Naive thymus-derived CD8-positive, alpha-beta T cell (primary cell): ENCODE data around the gene FIBCD1. TPM values are rescaled to one million over a fixed set of nuclear protein-coding genes. Genes with fewer than 3 reads are reported as not detected.
"Not testable (repeated sequence)": the region's sequence is repeated elsewhere in the genome, so short reads cannot be mapped to it uniquely, and the experiment has no call there.

Experiments
- ATAC-seq, 2 donors: fragments of 150-1000 bp; cut with Tn5 transposase in 1 of 2; sonication (Bioruptor Pico), chemical (Tn5 transposase) in 1 of 2; 1 replicate in 1 of 2; 2 replicates in 1 of 2; pipeline ENCODE4 v1.10.0; 2021; ENCODE audit warnings: mild to moderate bottlenecking in 2 of 2, moderate library complexity in 2 of 2
- POLR2A ChIA-PET: fragments of 350-600 bp; sonication (Branson Sonifier 250); formaldehyde crosslinking; loops from one replicate; lab custom pipeline; 2021; ENCODE audit warnings: antibody characterized with exemption; lab: Charles Lee
- DNase-seq, 10 donors: peaks; one replicate each; pipeline versions ENCODE4 v3.0.0 to v3.0.0-alpha.2; 2020 to 2022
- H3K27ac Mint-ChIP-seq, 10 donors: one replicate each; pipeline ENCODE4 v1.8.0; 2020 to 2022; ENCODE audit warnings: mild to moderate bottlenecking in 10 of 10, mixed read lengths in 10 of 10, moderate library complexity in 4 of 10, inconsistent platforms in 1 of 10
- H3K27me3 Mint-ChIP-seq, 5 donors: one replicate each; pipeline ENCODE4 v1.8.0; 2021 to 2022; ENCODE audit warnings: mixed read lengths in 5 of 5
- H3K36me3 Mint-ChIP-seq, 3 donors: one replicate each; pipeline ENCODE4 v1.8.0; 2020 to 2022; ENCODE audit warnings: mixed read lengths in 3 of 3, mild to moderate bottlenecking in 2 of 3, inconsistent platforms in 1 of 3
- H3K4me1 Mint-ChIP-seq, 4 donors: one replicate each; pipeline ENCODE4 v1.8.0; 2021 to 2022; ENCODE audit warnings: mixed read lengths in 4 of 4
- H3K4me3 Mint-ChIP-seq, 10 donors: one replicate each; pipeline ENCODE4 v1.8.0; 2020 to 2022; ENCODE audit warnings: mild to moderate bottlenecking in 10 of 10, mixed read lengths in 10 of 10, moderate library complexity in 6 of 10, inconsistent platforms in 1 of 10
- H3K9me3 Mint-ChIP-seq, 9 donors: one replicate each; pipeline ENCODE4 v1.8.0; 2020 to 2022; ENCODE audit warnings: mixed read lengths in 9 of 9, mild to moderate bottlenecking in 3 of 9, inconsistent platforms in 1 of 9, moderate library complexity in 1 of 9
- polyA plus RNA-seq, 3 donors: library from polyadenylated mRNA; unstranded; fragments of 300-500 nt; fragmentation: Illumina TruSeq; gene quantifications; one replicate each; pipeline ENCODE4 v1.2.3, GENCODE V29; 2021
- total RNA-seq, 8 experiments: library from RNA in 2 of 8; stranded (reverse) in 2 of 8; gene quantifications; one replicate each; pipeline ENCODE4 v1.2.3 and lab custom pipeline; 2021 to 2026

Gene FIBCD1
- total and polyA plus RNA-seq, 5 experiments from 2014 or later, result not detected

GRCh38 chr9:130970855-130971254 is 31.8 kb upstream of the FIBCD1 start:
- Mint-ChIP-seq H3K27me3 (peaks cover 9 to 28% (median 25%) of the 10 kb centered on the region in 5 donors), H3K36me3 (no peaks in the 10 kb centered on the region), H3K9me3 (no peaks in the 10 kb centered on the region), H3K4me3 (no peak overlapping the region), H3K4me1 (peaks cover 0 to 8% (median 0%) of the 10 kb centered on the region in 4 donors), H3K27ac (peak overlapping the region in 1 of 10 donors; percentile 62)
- DNase-seq (no peak), ATAC-seq (no peak)
- POLR2A ChIA-PET, result no interaction called here

GRCh38 chr9:130970052-130970451 is 31.0 kb upstream of the FIBCD1 start:
- POLR2A ChIA-PET, result interaction anchor here (0.5 to 0.6 kb wide), 2 partner anchors 77 to 1449 kb away, joined by 3 read pairs; no protein-coding TSS in a partner anchor
- Mint-ChIP-seq H3K27me3 (peaks cover 9 to 28% (median 25%) of the 10 kb centered on the region in 5 donors), H3K4me1 (peaks cover 0 to 8% (median 0%) of the 10 kb centered on the region in 4 donors), H3K36me3 (no peaks in the 10 kb centered on the region), H3K9me3 (no peaks in the 10 kb centered on the region), H3K4me3 (no peak overlapping the region), H3K27ac (peak overlapping the region in 1 of 10 donors; percentile 52)
- DNase-seq (no peak), ATAC-seq (no peak)

DNA sequence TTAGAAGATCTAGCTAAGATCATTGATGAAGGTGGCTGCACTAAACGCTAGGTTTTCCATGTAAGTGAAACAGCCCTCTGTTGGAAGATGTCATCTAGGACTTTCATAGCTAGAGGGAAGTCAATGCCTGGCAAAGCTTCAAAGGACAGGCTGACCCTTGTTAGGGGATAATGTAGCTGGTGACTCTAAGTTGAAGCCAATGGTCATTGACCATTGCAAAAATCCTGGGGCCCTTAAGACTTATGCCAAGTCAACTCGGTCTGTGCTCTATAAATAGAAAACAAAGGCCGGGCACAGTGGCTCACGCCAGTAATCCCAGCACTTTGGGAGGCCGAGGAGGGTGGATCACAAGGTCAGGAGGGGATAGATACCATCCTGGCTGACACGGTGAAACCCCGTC is 26.6 kb upstream of the FIBCD1 start:
- Mint-ChIP-seq H3K36me3 (no peaks in the 10 kb centered on the region), H3K27ac (no peak overlapping the region), H3K4me3 (no peak overlapping the region), H3K4me1 (no peaks in the 10 kb centered on the region), H3K27me3 (peaks cover 0 to 10% (median 0%) of the 10 kb centered on the region in 5 donors), H3K9me3 (peaks cover 0 to 2% (median 0%) of the 10 kb centered on the region in 9 donors)
- no peak for ATAC-seq
- DNase-seq, result no peak
- POLR2A ChIA-PET, result interaction anchor here (0.6 kb wide), 1 partner anchor 283 kb away, joined by 4 read pairs; no protein-coding TSS in a partner anchor

- POLR2A ChIA-PET, result no interaction called here
- peaks cover 0 to under 1% (median 0%) of the 10 kb centered on the region in 4 donors for H3K4me1 Mint-ChIP-seq
- no peaks in the 10 kb centered on the region for H3K36me3 Mint-ChIP-seq
- peaks cover 0 to 9% (median 0%) of the 10 kb centered on the region in 5 donors for H3K27me3 Mint-ChIP-seq
- H3K9me3 Mint-ChIP-seq, result peaks cover 0 to 4% (median 0%) of the 10 kb centered on the region in 9 donors
- no peak for ATAC-seq
- H3K27ac Mint-ChIP-seq, result no peak overlapping the region
- no peak overlapping the region for H3K4me3 Mint-ChIP-seq
- no peak for DNase-seq
Measured at GRCh38 chr9:130963916-130964315, 24.9 kb upstream of the FIBCD1 start.

- POLR2A ChIA-PET, result no interaction called here
- peaks cover 0 to 2% (median 0%) of the 10 kb centered on the region in 4 donors for H3K4me1 Mint-ChIP-seq
- no peak overlapping the region for H3K27ac Mint-ChIP-seq
- H3K27me3 Mint-ChIP-seq, result peaks cover 0 to 8% (median 0%) of the 10 kb centered on the region in 5 donors
- peaks cover 0 to 9% (median 0%) of the 10 kb centered on the region in 9 donors for H3K9me3 Mint-ChIP-seq
- DNase-seq (no peak), ATAC-seq (no peak)
- no peak overlapping the region for H3K4me3 Mint-ChIP-seq
- no peaks in the 10 kb centered on the region for H3K36me3 Mint-ChIP-seq
Measured at GRCh38 chr9:130963337-130963908, 24.4 kb upstream of the FIBCD1 start.

GRCh38 chr9:130962418-130963316 is 23.6 kb upstream of the FIBCD1 start:
- H3K4me1 Mint-ChIP-seq, result peaks cover 0 to 2% (median 0%) of the 10 kb centered on the region in 4 donors
- no peak for ATAC-seq
- H3K9me3 Mint-ChIP-seq, result peaks cover 0 to 10% (median 0%) of the 10 kb centered on the region in 9 donors
- DNase-seq, result no peak
- POLR2A ChIA-PET, result no interaction called here
- no peak overlapping the region for H3K4me3 Mint-ChIP-seq
- no peaks in the 10 kb centered on the region for H3K36me3 Mint-ChIP-seq
- peaks cover 0 to 10% (median 0%) of the 10 kb centered on the region in 5 donors for H3K27me3 Mint-ChIP-seq
- no peak overlapping the region for H3K27ac Mint-ChIP-seq

- Mint-ChIP-seq H3K27me3 (peaks cover 0 to 15% (median 0%) of the 10 kb centered on the region in 5 donors), H3K9me3 (peaks cover 0 to 10% (median 0%) of the 10 kb centered on the region in 9 donors), H3K4me1 (peaks cover 0 to 2% (median 0%) of the 10 kb centered on the region in 4 donors), H3K36me3 (no peaks in the 10 kb centered on the region), H3K27ac (no peak overlapping the region), H3K4me3 (no peak overlapping the region)
- no peak for DNase-seq
- POLR2A ChIA-PET, result interaction anchor here (0.6 kb wide), 1 partner anchor 342 kb away, joined by 3 read pairs; no protein-coding TSS in a partner anchor
- no peak for ATAC-seq
Measured at GRCh38 chr9:130961511-130962300, 22.7 kb upstream of the FIBCD1 start.

GRCh38 chr9:130960522-130961378 is 21.7 kb upstream of the FIBCD1 start:
- no peak for ATAC-seq
- no peak for DNase-seq
- Mint-ChIP-seq H3K36me3 (no peaks in the 10 kb centered on the region), H3K4me1 (peaks cover 0 to 2% (median 0%) of the 10 kb centered on the region in 4 donors), H3K27ac (no peak overlapping the region), H3K27me3 (peaks cover 0 to 18% (median 0%) of the 10 kb centered on the region in 5 donors), H3K9me3 (peaks cover 0 to 10% (median 0%) of the 10 kb centered on the region in 9 donors), H3K4me3 (no peak overlapping the region)
- POLR2A ChIA-PET, result interaction anchor here (0.6 kb wide), 1 partner anchor 343 kb away, joined by 3 read pairs; no protein-coding TSS in a partner anchor

GRCh38 chr9:130959809-130960334 is 20.8 kb upstream of the FIBCD1 start:
- ATAC-seq (no peak), DNase-seq (no peak)
- Mint-ChIP-seq H3K27me3 (peaks cover 0 to 18% (median 0%) of the 10 kb centered on the region in 5 donors), H3K9me3 (peaks cover 0 to 10% (median 0%) of the 10 kb centered on the region in 9 donors), H3K4me1 (peaks cover 0 to 2% (median 0%) of the 10 kb centered on the region in 4 donors), H3K27ac (no peak overlapping the region), H3K36me3 (no peaks in the 10 kb centered on the region), H3K4me3 (no peak overlapping the region)
- POLR2A ChIA-PET, result no interaction called here

- H3K4me1 Mint-ChIP-seq, H3K36me3 Mint-ChIP-seq, POLR2A ChIA-PET, H3K4me3 Mint-ChIP-seq, ATAC-seq, DNase-seq: not testable (repeated sequence)
- Mint-ChIP-seq H3K9me3 (peaks cover 0 to 10% (median 0%) of the 10 kb centered on the region in 9 donors), H3K27ac (peak overlapping the region in 1 of 10 donors; percentile 63), H3K27me3 (peaks cover 0 to 17% (median 0%) of the 10 kb centered on the region in 5 donors)
Measured at GRCh38 chr9:130958564-130958963, 19.5 kb upstream of the FIBCD1 start.

DNA sequence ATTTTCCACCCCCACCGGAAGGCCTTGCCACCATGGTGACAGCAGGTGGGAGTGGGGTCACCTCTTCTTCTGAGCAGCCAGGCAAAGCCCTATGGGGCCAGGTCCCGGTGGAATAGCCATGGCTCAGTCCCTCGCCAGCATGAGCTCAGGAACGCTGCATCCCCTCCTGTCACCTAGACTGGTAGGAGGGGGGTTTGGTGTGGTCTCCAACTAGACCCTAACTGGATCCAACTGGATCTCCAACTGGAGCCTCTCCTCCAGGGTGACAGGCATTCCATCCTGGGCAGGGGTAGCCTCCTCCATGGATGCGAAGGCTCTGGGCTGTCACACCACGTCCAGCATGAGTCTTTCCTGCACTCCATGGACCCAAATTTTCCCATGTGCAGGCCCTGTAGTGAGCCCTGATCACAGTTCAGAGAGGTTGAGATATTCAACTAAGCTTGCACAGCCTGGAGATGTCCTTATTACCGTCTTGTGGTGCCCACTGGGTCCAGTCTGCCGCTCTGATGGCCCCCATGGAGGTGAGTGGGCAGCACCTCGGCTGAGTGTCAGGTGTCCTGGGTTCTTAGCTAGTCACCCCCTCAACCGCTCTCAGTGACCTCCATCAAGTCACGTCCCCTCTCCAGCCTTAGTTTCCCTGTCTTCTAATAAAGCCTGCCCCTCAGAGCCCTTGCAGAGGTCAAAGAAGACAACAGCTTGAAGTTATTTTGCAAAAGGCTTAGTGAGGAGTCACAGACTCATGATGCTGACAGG is 18.6 kb upstream of the FIBCD1 start:
- DNase-seq (no peak), ATAC-seq (no peak)
- peaks cover 0 to 2% (median 0%) of the 10 kb centered on the region in 4 donors for H3K4me1 Mint-ChIP-seq
- POLR2A ChIA-PET, result no interaction called here
- H3K27me3 Mint-ChIP-seq, result peaks cover 0 to 14% (median 2%) of the 10 kb centered on the region in 5 donors
- H3K27ac Mint-ChIP-seq, result peak overlapping the region in 1 of 10 donors; percentile 37
- H3K36me3 Mint-ChIP-seq, result no peaks in the 10 kb centered on the region
- no peak overlapping the region for H3K4me3 Mint-ChIP-seq
- H3K9me3 Mint-ChIP-seq, result peaks cover 0 to 10% (median 0%) of the 10 kb centered on the region in 9 donors
